ENCODE results near the gene CMIP.

The CMIP gene

DNA sequence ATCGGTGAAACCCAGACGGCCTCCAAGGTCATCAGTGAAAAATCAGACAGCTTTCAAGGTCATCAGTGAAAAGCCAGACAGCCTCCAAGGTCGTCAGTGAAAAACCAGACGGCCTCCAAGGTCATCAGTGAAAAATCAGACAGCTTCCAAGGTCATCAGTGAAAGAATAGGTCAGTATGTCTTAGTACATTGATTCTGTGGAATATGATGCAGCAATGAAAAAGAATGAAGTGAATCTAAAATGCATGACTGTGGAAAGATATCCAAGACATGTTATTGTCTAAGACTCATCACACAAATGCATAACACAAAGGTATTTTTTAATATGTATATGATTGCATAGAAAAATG is 72.5 kb downstream of the CMIP start:
- no peaks in the 10 kb centered on the region for H3K9me2 ChIP-seq (replicated peaks; ENCODE audit: low read depth, low read length)
- no peak overlapping the region for H3K9ac ChIP-seq (ENCODE audit: low read depth, low read length, poor library complexity, severe bottlenecking)
- H3K9me3 ChIP-seq (ENCODE audit: insufficient read depth, low read depth, low read length) = no peaks in the 10 kb centered on the region
- H3K27me3 ChIP-seq (ENCODE audit: insufficient read depth, low read length, poor library complexity, severe bottlenecking) = no peaks in the 10 kb centered on the region
- peaks cover 3% of the 10 kb centered on the region for H3K4me1 ChIP-seq (ENCODE audit: insufficient read depth, low read length, poor library complexity, severe bottlenecking)
- H3K36me3 ChIP-seq (ENCODE audit: insufficient read depth, low read length) = no peaks in the 10 kb centered on the region; the same call in 1 of the 2 replicates
- H4K20me1 ChIP-seq (ENCODE audit: insufficient read depth, low read length, poor library complexity, severe bottlenecking) = peaks cover 12% of the 10 kb centered on the region
- no peak overlapping the region for H3K4me2 ChIP-seq (ENCODE audit: low read depth, low read length, poor library complexity, severe bottlenecking)
- no peak overlapping the region for H2AFZ ChIP-seq (ENCODE audit: low read length)
- no peaks in the 10 kb centered on the region for H3F3A ChIP-seq (ENCODE audit: low read depth)
- no peak overlapping the region for H3K4me3 ChIP-seq (ENCODE audit: low read length, poor library complexity, severe bottlenecking)
- peaks cover 40% of the 10 kb centered on the region; the same call in 1 of the 2 replicates for H3K79me2 ChIP-seq (ENCODE audit: insufficient read depth, low read length)
- TF ChIP-seq EZH2phosphoT487 (IDR thresholded peaks at IDR 0.05; ENCODE audit: borderline replicate concordance) = no peak
- TF ChIP-seq, protein P1, sequence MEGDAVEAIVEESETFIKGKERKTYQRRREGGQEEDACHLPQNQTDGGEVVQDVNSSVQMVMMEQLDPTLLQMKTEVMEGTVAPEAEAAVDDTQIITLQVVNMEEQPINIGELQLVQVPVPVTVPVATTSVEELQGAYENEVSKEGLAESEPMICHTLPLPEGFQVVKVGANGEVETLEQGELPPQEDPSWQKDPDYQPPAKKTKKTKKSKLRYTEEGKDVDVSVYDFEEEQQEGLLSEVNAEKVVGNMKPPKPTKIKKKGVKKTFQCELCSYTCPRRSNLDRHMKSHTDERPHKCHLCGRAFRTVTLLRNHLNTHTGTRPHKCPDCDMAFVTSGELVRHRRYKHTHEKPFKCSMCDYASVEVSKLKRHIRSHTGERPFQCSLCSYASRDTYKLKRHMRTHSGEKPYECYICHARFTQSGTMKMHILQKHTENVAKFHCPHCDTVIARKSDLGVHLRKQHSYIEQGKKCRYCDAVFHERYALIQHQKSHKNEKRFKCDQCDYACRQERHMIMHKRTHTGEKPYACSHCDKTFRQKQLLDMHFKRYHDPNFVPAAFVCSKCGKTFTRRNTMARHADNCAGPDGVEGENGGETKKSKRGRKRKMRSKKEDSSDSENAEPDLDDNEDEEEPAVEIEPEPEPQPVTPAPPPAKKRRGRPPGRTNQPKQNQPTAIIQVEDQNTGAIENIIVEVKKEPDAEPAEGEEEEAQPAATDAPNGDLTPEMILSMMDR (conservative IDR thresholded peaks at IDR 0.05; ENCODE audit: low read length) = no peak

DNA sequence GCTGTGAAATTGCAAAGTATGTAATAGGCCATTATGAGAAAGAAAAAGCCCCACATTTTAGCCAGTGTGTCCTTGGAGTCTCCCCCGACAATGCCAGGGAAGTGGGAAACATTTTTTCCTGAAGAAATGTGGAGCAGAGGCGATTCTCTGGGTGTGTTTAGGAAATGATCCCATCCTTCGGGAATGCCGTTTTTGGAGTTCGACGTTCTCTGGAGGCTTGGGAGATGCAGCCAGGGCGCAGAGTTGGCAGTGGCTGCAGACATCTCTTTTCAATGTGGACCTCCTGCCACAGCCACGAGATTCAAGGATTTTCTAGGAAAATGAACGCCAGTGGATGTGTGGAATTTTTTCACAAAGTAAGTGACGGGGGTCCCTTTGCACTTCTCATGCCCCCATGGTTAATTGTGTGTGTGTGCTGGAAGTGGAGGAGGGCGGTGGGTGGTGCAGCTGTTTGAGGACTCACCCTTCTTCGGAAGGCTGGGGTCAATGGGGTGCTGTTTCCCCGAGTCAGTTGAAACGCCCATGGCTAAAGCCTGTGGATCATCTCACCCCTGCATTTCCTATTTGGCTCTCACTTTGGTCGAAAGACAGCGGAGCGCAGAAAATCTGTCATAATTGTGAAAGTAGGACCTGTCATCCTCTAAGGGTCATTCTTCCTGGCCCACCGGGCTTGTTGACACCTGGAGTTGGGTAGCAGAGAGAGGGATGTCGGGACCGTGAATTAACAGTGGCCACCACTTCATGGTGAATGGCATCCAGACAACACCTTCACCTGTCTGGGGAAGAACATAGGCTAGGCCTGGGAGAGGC is 73.2 kb downstream of the CMIP start:
- Histone ChIP-seq H3K36me3 (ENCODE audit: insufficient read depth, low read length) (no peaks in the 10 kb centered on the region; the same call in 1 of the 2 replicates), H3F3A (ENCODE audit: low read depth) (no peaks in the 10 kb centered on the region), H3K27me3 (ENCODE audit: insufficient read depth, low read length, poor library complexity, severe bottlenecking) (no peaks in the 10 kb centered on the region), H3K9me3 (ENCODE audit: insufficient read depth, low read depth, low read length) (no peaks in the 10 kb centered on the region), H3K4me2 (ENCODE audit: low read depth, low read length, poor library complexity, severe bottlenecking) (no peak overlapping the region), H3K9ac (ENCODE audit: low read depth, low read length, poor library complexity, severe bottlenecking) (no peak overlapping the region), H3K4me1 (ENCODE audit: insufficient read depth, low read length, poor library complexity, severe bottlenecking) (peaks cover 3% of the 10 kb centered on the region), H3K9me2 (replicated peaks; ENCODE audit: low read depth, low read length) (no peaks in the 10 kb centered on the region), H3K79me2 (ENCODE audit: insufficient read depth, low read length) (peaks cover 41% of the 10 kb centered on the region; the same call in 1 of the 2 replicates), H2AFZ (ENCODE audit: low read length) (no peak overlapping the region), H4K20me1 (ENCODE audit: insufficient read depth, low read length, poor library complexity, severe bottlenecking) (peaks cover 12% of the 10 kb centered on the region), H3K4me3 (ENCODE audit: low read length, poor library complexity, severe bottlenecking) (no peak overlapping the region)
- TF ChIP-seq, protein P1 (conservative IDR thresholded peaks at IDR 0.05; ENCODE audit: low read length) = no peak

DNA sequence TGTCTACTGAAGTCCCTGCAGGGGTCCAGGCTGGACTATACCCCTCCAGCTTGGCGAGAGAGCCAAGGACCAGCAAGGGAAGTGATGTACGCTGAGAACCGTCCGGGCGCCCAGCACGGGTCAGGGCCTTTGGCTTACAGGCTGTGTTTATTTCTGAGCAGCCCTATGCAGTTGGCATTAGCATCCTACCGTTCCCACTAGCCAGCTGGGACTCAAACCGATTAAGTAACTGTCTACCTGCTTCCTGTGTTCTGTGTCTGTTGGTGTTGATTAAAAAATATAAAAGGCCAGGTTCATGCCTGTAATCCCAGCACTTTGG is 73.8 kb downstream of the CMIP start:
- Histone ChIP-seq H2AFZ (ENCODE audit: low read length) (no peak overlapping the region), H3K79me2 (ENCODE audit: insufficient read depth, low read length) (peaks cover 41% of the 10 kb centered on the region; the same call in 1 of the 2 replicates), H3K4me1 (ENCODE audit: insufficient read depth, low read length, poor library complexity, severe bottlenecking) (peaks cover 3% of the 10 kb centered on the region), H3K4me2 (ENCODE audit: low read depth, low read length, poor library complexity, severe bottlenecking) (no peak overlapping the region), H3K27me3 (ENCODE audit: insufficient read depth, low read length, poor library complexity, severe bottlenecking) (no peaks in the 10 kb centered on the region), H3K36me3 (ENCODE audit: insufficient read depth, low read length) (peaks cover 3% of the 10 kb centered on the region; the same call in 1 of the 2 replicates), H3K9ac (ENCODE audit: low read depth, low read length, poor library complexity, severe bottlenecking) (no peak overlapping the region), H3K9me3 (ENCODE audit: insufficient read depth, low read depth, low read length) (no peaks in the 10 kb centered on the region), H3F3A (ENCODE audit: low read depth) (no peaks in the 10 kb centered on the region), H3K4me3 (ENCODE audit: low read length, poor library complexity, severe bottlenecking) (no peak overlapping the region), H3K9me2 (replicated peaks; ENCODE audit: low read depth, low read length) (no peaks in the 10 kb centered on the region), H4K20me1 (ENCODE audit: insufficient read depth, low read length, poor library complexity, severe bottlenecking) (peaks cover 12% of the 10 kb centered on the region)
- TF ChIP-seq, protein P1 (conservative IDR thresholded peaks at IDR 0.05; ENCODE audit: low read length) = no peak
- no peak for TF ChIP-seq EZH2phosphoT487 (IDR thresholded peaks at IDR 0.05; ENCODE audit: borderline replicate concordance)

All from Loucy (cell line).